A549 treated with CpdA at 1 μM for 4 hours (cell line): ENCODE data around the gene TP53BP1. TPM values are rescaled to one million over a fixed set of nuclear protein-coding genes. Genes with fewer than 3 reads are reported as not detected.

Experiments
- total RNA-seq: library from RNA; stranded (reverse); fragments of 200-300 nt; extraction: Qiagen RNA extraction; gene quantifications from 5 replicates; pipeline ENCODE4 v1.2.3, GENCODE V29; 2022; ENCODE audit warnings: low read depth

TP53BP1 gene
- 18.2 to 22.5 TPM (median 21.3 TPM) in 5 replicates for total RNA-seq

GRCh38 chr15:43492673-43493601 lies at the start of gene TP53BP1:
TP53BP1 (minus strand) TSS chr15:43493156; CDS start chr15:43493043, 113 bp downstream.

GRCh38 chr15:43517354-43518196 lies 24.6 kb upstream of the TP53BP1 start, which contains the start of gene MAP1A:
MAP1A (plus strand) TSS chr15:43517608; CDS start chr15:43521474, 3,866 bp downstream.

GRCh38 chr15:43370975-43371974 lies 121.7 kb downstream of the TP53BP1 start, which contains the start of the genes TUBGCP4 and ZSCAN29:
TUBGCP4 (plus strand) TSS chr15:43371101; CDS start chr15:43371355, 254 bp downstream.
ZSCAN29 (minus strand) TSS chr15:43371043; CDS start chr15:43369913, 1,130 bp downstream.

Other genes with a start within 250 kb of the TP53BP1 start
- not detected in 5 replicates for gene TGM5, start 226.2 kb downstream of the TP53BP1 start, total RNA-seq
- gene TGM7, start 190.9 kb downstream of the TP53BP1 start, total RNA-seq: not detected in 5 replicates
- gene LCMT2, start 162.6 kb downstream of the TP53BP1 start, total RNA-seq: 6.3 to 8.6 TPM (median 7.6 TPM) in 5 replicates
- gene ZSCAN29, start 122.1 kb downstream of the TP53BP1 start, total RNA-seq: 9.2 to 11.1 TPM (median 10.1 TPM) in 5 replicates
- gene TUBGCP4, start 122.1 kb downstream of the TP53BP1 start, total RNA-seq: 5.2 to 6.9 TPM (median 6.5 TPM) in 5 replicates
- gene MAP1A, start 24.5 kb upstream of the TP53BP1 start, total RNA-seq: 0.70 to 1.0 TPM (median 0.81 TPM) in 5 replicates
- gene PPIP5K1, start 97.1 kb upstream of the TP53BP1 start, total RNA-seq: 5.1 to 8.1 TPM (median 5.8 TPM) in 5 replicates
- gene CKMT1B, start 100.9 kb upstream of the TP53BP1 start, total RNA-seq: 2.6 to 7.6 TPM (median 3.8 TPM) in 5 replicates
- gene STRC, start 125.6 kb upstream of the TP53BP1 start, total RNA-seq: 0.09 to 0.45 TPM (median 0.13 TPM) in 5 replicates
- 0.40 to 3.4 TPM (median 0.84 TPM) in 5 replicates for gene CATSPER2, start 155.7 kb upstream of the TP53BP1 start, total RNA-seq
- 1.2 to 3.3 TPM (median 2.4 TPM) in 5 replicates for gene CKMT1A, start 200.7 kb upstream of the TP53BP1 start, total RNA-seq